WTC11 (cell line): ENCODE measurements around the gene HACE1. TPM values are rescaled to one million over a fixed set of nuclear protein-coding genes. Genes with fewer than 3 reads are reported as not detected.

Experiments
- ATAC-seq: fragments of 200-7000 bp; cut with Tn5 transposase; 2 replicates; pipeline ENCODE4 v1.10.0; 2021; ENCODE audit warnings: mild to moderate bottlenecking, moderate library complexity
- CTCF ChIA-PET: fragments of 300-600 bp; sonication (Branson Sonifier 250); formaldehyde crosslinking; loops from one replicate; lab custom pipeline; 2021; ENCODE audit warnings: antibody characterized with exemption; lab: Charles Lee
- POLR2A ChIA-PET: fragments of 350-600 bp; sonication (Branson Sonifier 250); formaldehyde crosslinking; loops from one replicate; lab custom pipeline; 2021; ENCODE audit warnings: antibody characterized with exemption; lab: Charles Lee
- DNase-seq: peaks from one replicate; pipeline ENCODE4 v3.0.0; 2021; ENCODE audit warnings: low spot score
- H3K27ac Mint-ChIP-seq: 2 replicates; pipeline ENCODE4 v1.8.0; 2021; ENCODE audit warnings: mixed read lengths
- H3K27me3 Mint-ChIP-seq: 2 replicates; pipeline ENCODE4 v1.8.0; 2021; ENCODE audit warnings: low read depth, mild to moderate bottlenecking, moderate library complexity, mixed read lengths
- H3K36me3 Mint-ChIP-seq: 2 replicates; pipeline ENCODE4 v1.8.0; 2021; ENCODE audit warnings: mixed read lengths
- H3K4me1 Mint-ChIP-seq: 2 replicates; pipeline ENCODE4 v1.8.0; 2022; ENCODE audit warnings: mixed read lengths
- H3K4me3 Mint-ChIP-seq: 2 replicates; pipeline ENCODE4 v1.8.0; 2021; ENCODE audit warnings: mild to moderate bottlenecking, moderate library complexity, mixed read lengths
- H3K9me3 Mint-ChIP-seq: 2 replicates; pipeline ENCODE4 v1.8.0; 2021; ENCODE audit warnings: mixed read lengths
- ARID4B ChIP-seq: sonication (generic); formaldehyde crosslinking; IDR thresholded peaks from 2 replicates; pipeline ENCODE4 v1.8.0; 2023; ENCODE audit warnings: missing genetic modification reagents, mild to moderate bottlenecking, borderline replicate concordance
- ATF6 ChIP-seq: sonication (generic); formaldehyde crosslinking; IDR thresholded peaks from 2 replicates; pipeline ENCODE4 v1.8.1; 2023; ENCODE audit warnings: mild to moderate bottlenecking, missing genetic modification reagents
- CREB1 ChIP-seq: sonication (generic); formaldehyde crosslinking; IDR thresholded peaks from 2 replicates; pipeline ENCODE4 v1.8.0; 2023; ENCODE audit warnings: mild to moderate bottlenecking, missing genetic modification reagents
- ELF4 ChIP-seq: sonication (generic); formaldehyde crosslinking; IDR thresholded peaks from 2 replicates; pipeline ENCODE4 v1.8.1; 2022; ENCODE audit warnings: low read depth, mild to moderate bottlenecking, moderate library complexity, missing genetic modification reagents
- EMX1 ChIP-seq: fragments of 250-450 bp; sonication (Bioruptor Pico); IDR thresholded peaks from 2 replicates; pipeline ENCODE4 v1.8.0; 2021; ENCODE audit warnings: mild to moderate bottlenecking
- ESRRA ChIP-seq: sonication (generic); formaldehyde crosslinking; IDR thresholded peaks from 2 replicates; pipeline ENCODE4 v1.8.1; 2022; ENCODE audit warnings: mild to moderate bottlenecking, missing genetic modification reagents, borderline replicate concordance
- ETV6 ChIP-seq: sonication (generic); formaldehyde crosslinking; IDR thresholded peaks from 2 replicates; pipeline ENCODE4 v1.8.1; 2022; ENCODE audit warnings: mild to moderate bottlenecking, missing genetic modification reagents
- JUN ChIP-seq: sonication (generic); formaldehyde crosslinking; IDR thresholded peaks from 2 replicates; pipeline ENCODE4 v1.8.0; 2023; ENCODE audit warnings: mild to moderate bottlenecking, missing genetic modification reagents
- MYBL2 ChIP-seq: sonication (generic); formaldehyde crosslinking; IDR thresholded peaks from 2 replicates; pipeline ENCODE4 v1.8.1; 2023; ENCODE audit warnings: mild to moderate bottlenecking, moderate library complexity, missing genetic modification reagents
- NFATC4 ChIP-seq: fragments of 250-450 bp; sonication (Bioruptor Pico); IDR thresholded peaks from 2 replicates; pipeline ENCODE4 v1.9.0; 2021; ENCODE audit warnings: mild to moderate bottlenecking
- NFYB ChIP-seq: sonication (generic); formaldehyde crosslinking; conservative IDR thresholded peaks from 2 replicates; pipeline ENCODE4 v1.8.0; 2022; ENCODE audit warnings: low read depth, missing genetic modification reagents
- NR3C1 ChIP-seq: sonication (generic); formaldehyde crosslinking; conservative IDR thresholded peaks from 2 replicates; pipeline ENCODE4 v1.8.1; 2023; ENCODE audit warnings: low read depth, mild to moderate bottlenecking, missing genetic modification reagents
- RELA ChIP-seq: sonication (generic); formaldehyde crosslinking; IDR thresholded peaks from 2 replicates; pipeline ENCODE4 v1.8.1; 2022; ENCODE audit warnings: missing genetic modification reagents, mild to moderate bottlenecking, borderline replicate concordance
- TEAD1 ChIP-seq: sonication (generic); formaldehyde crosslinking; IDR thresholded peaks from 2 replicates; pipeline ENCODE4 v1.8.0; 2022; ENCODE audit warnings: mild to moderate bottlenecking, missing genetic modification reagents
- ZNF121 ChIP-seq: sonication (generic); formaldehyde crosslinking; IDR thresholded peaks from 2 replicates; pipeline ENCODE4 v1.8.0; 2023; ENCODE audit warnings: missing genetic modification reagents
- ZNF281 ChIP-seq: sonication (generic); formaldehyde crosslinking; IDR thresholded peaks from 2 replicates; pipeline ENCODE4 v1.8.0; 2023; ENCODE audit warnings: mild to moderate bottlenecking, missing genetic modification reagents
- ZNF512 ChIP-seq: sonication (generic); formaldehyde crosslinking; IDR thresholded peaks from 2 replicates; pipeline ENCODE4 v1.8.1; 2022; ENCODE audit warnings: missing genetic modification reagents, borderline replicate concordance
- ZNF532 ChIP-seq: fragments of 250-450 bp; sonication (Bioruptor Pico); IDR thresholded peaks from 2 replicates; pipeline ENCODE4 v1.9.0; 2021; ENCODE audit warnings: mild to moderate bottlenecking, borderline replicate concordance
- total RNA-seq: library from RNA; stranded (reverse); gene quantifications from 3 replicates; pipeline ENCODE4 v1.2.3, GENCODE V29; 2021
- TF ChIP-seq, protein P1 (sequence below): sonication (generic); formaldehyde crosslinking; IDR thresholded peaks from 2 replicates; pipeline ENCODE4 v1.8.1; 2023; ENCODE audit warnings: mild to moderate bottlenecking, moderate library complexity, missing genetic modification reagents

Gene HACE1
- total RNA-seq, 1 experiment from 2014 or later: 18.1 TPM

DNA sequence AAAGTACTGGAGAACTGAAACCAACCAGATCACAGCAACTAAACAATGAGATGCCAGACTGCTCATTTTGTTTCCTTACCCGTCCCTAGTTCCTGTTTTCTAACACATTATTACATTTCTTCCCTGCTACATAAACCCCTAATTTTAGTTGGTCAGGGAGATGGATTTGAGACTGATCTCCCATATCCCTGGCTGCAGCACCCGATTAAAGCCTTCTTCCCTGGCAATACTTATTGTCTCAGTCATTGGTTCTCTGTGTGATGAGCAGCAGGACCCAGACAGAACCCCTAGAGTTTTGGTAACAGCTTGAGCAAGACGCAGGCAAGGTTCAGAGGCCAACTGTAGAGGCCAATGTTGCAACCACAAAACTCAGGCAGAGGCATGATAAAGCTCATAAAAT is 28.3 kb upstream of the HACE1 start:
- no peak for TF ChIP-seq JUN (CRISPR knock-in tag)
- TF ChIP-seq ZNF281 (CRISPR knock-in tag): no peak
- TF ChIP-seq ZNF121: no peak
- TF ChIP-seq ZNF512: no peak
- TF ChIP-seq CREB1 (CRISPR knock-in tag): no peak
- TF ChIP-seq ELF4 (CRISPR knock-in tag): no peak
- TF ChIP-seq, protein P1, sequence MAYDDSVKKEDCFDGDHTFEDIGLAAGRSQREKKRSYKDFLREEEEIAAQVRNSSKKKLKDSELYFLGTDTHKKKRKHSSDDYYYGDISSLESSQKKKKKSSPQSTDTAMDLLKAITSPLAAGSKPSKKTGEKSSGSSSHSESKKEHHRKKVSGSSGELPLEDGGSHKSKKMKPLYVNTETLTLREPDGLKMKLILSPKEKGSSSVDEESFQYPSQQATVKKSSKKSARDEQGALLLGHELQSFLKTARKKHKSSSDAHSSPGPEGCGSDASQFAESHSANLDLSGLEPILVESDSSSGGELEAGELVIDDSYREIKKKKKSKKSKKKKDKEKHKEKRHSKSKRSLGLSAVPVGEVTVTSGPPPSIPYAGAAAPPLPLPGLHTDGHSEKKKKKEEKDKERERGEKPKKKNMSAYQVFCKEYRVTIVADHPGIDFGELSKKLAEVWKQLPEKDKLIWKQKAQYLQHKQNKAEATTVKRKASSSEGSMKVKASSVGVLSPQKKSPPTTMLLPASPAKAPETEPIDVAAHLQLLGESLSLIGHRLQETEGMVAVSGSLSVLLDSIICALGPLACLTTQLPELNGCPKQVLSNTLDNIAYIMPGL (CRISPR knock-in tag): no peak
- no peak for TF ChIP-seq ZNF532
- H3K27ac Mint-ChIP-seq: no peak overlapping the region
- ATAC-seq (no peak), DNase-seq (no peak)
- H3K4me3 Mint-ChIP-seq: no peak overlapping the region
- ChIA-PET POLR2A (no interaction called here), CTCF (no interaction called here)
- peaks cover 27% of the 10 kb centered on the region for H3K9me3 Mint-ChIP-seq
- H3K4me1 Mint-ChIP-seq: no peaks in the 10 kb centered on the region
- H3K36me3 Mint-ChIP-seq: peaks cover 8% of the 10 kb centered on the region
- H3K27me3 Mint-ChIP-seq: peaks cover 4% of the 10 kb centered on the region; the same call in 1 of the 2 replicates

- ChIA-PET CTCF (no interaction called here), POLR2A (no interaction called here)
- Mint-ChIP-seq H3K27ac (no peak overlapping the region), H3K9me3 (peaks cover 24% of the 10 kb centered on the region), H3K27me3 (peaks cover 4% of the 10 kb centered on the region; the same call in 1 of the 2 replicates), H3K4me3 (no peak overlapping the region), H3K4me1 (no peaks in the 10 kb centered on the region), H3K36me3 (peaks cover 8% of the 10 kb centered on the region)
- ATAC-seq: peak; percentile 38; the same call in 1 of the 2 replicates
- no peak for DNase-seq
- peak; percentile 33; the same call in 1 of the 2 replicates for TF ChIP-seq ARID4B (CRISPR knock-in tag)
- no peak for TF ChIP-seq ESRRA (CRISPR knock-in tag)
- no peak for TF ChIP-seq ATF6 (CRISPR knock-in tag)
- TF ChIP-seq NR3C1 (CRISPR knock-in tag): no peak
- no peak for TF ChIP-seq RELA (CRISPR knock-in tag)
- no peak for TF ChIP-seq MYBL2 (CRISPR knock-in tag)
- no peak for TF ChIP-seq EMX1
- TF ChIP-seq NFYB: no peak
- no peak for TF ChIP-seq TEAD1 (CRISPR knock-in tag)
- no peak for TF ChIP-seq NFATC4 (CRISPR knock-in tag)
- no peak; the same call in 1 of the 2 replicates for TF ChIP-seq ETV6 (CRISPR knock-in tag)
Measured at GRCh38 chr6:104887350-104887749, 27.6 kb upstream of the HACE1 start.
